Pulmonary artery endothelial cell (primary cell): ENCODE results near the gene SETBP1. TPM values are rescaled to one million over a fixed set of nuclear protein-coding genes. Genes with fewer than 3 reads are reported as not detected.
"Not testable (repeated sequence)": the region's sequence is repeated elsewhere in the genome, so short reads cannot be mapped to it uniquely, and the experiment has no call there.

Experiments
- DNase-seq: peaks from one replicate; pipeline ENCODE4 v3.0.0-alpha.2; 2011; ENCODE audit warnings: low read depth, low spot score
- total RNA-seq: library from RNA; depleted of rRNA; stranded (reverse); fragments of >200 nt; gene quantifications from 2 replicates; pipeline ENCODE4 v1.2.3, GENCODE V29; 2014

The SETBP1 gene
- total RNA-seq, 1 donor from 2014 or later, result 4.0 TPM

GRCh38 chr18:44704135-44704789 is 23.6 kb downstream of the SETBP1 start:
- no peak for DNase-seq

DNA sequence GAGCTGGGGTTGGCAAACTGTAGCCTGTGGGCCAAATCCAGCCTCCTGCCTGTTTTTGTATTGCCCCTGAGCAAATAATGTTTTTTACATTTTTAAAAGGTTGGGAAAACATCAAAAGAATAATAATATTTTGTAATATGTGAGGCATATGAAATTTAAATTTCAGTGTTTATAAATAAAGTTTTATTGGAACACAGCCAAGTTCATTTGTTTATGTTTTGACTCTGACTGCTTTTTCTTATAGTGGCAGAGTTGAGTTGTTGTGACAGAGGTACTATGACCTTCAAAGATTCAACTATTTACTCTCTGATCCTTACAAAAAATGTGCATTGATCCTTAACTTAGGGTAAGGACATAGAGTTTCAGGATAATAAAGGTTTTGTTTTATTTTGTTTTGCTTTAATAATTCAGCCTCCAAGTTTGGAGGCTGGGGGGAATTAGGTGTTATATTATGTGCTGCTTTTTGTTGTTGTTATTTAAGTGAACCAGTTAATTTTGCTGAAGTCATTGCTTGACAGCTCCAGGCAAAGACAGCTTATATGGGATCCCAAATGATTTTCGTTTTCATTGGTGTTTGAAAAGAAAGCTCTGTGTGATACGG is 24.5 kb downstream of the SETBP1 start:
- DNase-seq, result no peak

DNA sequence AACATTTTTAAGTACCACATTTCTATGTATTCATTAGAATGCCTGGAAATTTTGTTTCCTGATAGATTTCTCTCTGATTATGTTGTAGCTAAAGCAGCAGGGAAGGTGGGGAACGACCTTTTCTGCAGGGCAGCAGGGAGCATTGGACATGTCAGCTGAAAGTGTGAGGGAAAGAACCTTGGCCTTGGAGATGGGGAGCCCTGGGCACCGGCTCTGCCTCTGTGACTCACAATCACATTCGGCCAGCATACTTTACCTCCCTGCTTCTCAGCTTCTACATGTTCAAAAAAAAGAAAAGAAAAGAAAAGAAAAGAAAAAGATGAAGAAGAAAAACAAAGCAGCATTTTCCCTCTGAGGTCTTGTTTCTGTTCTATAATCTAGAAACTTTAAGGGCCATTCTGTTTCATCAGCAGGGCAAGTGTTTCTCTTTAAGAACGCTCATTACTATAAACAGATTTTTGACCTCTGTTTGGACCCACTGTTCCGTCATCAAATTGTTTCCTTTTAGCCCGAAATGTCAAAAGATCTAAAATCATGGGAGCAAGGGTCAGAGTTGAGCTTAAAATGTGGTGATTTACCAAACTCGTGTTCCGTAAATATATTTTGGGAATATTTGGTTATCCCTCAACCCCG is 27.9 kb downstream of the SETBP1 start:
- no peak for DNase-seq

DNA sequence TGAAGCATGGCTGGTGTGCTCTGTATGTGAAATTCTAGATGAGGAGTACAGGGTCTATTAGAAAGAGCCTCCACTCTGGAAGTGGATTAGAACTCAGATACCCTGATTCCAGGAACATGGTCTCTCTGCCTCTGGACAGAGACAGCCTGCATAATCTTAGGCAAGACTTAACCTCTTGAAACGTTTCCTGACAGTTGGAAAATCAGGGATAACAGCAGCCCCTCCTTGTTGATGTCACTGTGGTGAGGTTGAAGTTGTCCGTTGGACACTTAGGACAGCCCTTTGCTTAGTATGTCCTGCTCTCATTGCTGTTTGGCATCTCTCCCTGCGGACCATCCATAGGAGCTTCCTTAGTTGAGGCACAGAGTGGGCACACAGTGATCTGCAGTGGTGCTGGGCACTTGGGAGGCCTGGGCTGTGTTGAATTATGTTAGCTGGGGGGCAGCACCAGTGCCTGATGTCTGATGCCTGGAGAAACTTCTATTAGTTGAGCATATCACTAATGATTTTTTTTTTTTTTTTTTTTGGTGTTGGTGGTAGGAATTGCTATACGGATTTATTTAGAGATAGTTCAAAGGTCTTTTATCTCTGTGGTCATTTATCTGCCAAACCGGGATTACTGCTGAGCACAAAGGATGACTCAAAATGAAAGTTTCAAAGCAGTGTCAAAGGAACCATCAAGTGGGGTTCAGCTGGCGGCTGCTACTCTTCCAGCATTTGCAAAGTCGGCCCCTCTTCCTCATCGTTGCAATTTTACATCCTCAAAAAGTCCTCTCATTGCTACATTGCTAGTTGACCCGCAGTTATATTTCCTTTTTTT is 28.8 kb downstream of the SETBP1 start:
- no peak for DNase-seq

GRCh38 chr18:44710931-44711330 is 30.2 kb downstream of the SETBP1 start:
- DNase-seq, result no peak

DNA sequence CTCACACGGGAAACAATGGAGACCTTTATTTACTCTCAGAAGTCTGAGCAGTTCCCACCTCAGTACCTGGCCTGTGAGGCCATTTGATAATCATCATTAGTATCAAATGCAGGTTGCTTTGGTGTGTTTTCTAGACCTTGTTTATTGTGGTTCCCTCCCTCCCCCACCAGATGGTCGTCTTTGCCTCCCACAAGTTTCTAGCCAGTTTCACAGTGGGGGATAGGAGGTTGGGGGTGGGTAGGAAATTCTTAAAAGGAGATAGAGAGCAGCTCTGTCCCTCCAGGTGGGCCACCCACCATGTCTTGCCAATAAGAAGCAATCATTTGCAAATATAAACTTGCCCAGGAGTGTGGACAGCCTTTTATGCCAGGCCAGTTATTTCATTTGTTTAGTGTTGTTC is 31.3 kb downstream of the SETBP1 start:
- DNase-seq, result no peak

DNA sequence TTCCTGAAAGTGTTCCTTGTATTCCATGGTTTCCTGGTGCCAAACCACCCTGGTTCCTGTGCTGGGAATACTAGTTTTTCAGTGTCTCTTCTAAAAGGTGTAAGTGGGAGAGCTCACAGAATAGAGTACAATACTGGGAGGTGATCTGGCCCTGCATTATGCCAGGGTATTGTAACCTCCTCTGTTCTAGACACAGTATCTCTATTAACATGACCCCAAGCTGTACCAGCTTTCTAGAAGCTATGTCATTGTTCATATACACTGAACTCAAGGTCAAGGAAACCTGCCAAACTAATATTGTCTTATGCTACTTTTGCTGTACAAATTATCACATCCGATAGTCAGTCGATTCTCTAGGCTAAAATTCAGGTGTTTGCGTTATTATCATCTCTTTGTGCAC is 32.7 kb downstream of the SETBP1 start:
- DNase-seq, result no peak

DNA sequence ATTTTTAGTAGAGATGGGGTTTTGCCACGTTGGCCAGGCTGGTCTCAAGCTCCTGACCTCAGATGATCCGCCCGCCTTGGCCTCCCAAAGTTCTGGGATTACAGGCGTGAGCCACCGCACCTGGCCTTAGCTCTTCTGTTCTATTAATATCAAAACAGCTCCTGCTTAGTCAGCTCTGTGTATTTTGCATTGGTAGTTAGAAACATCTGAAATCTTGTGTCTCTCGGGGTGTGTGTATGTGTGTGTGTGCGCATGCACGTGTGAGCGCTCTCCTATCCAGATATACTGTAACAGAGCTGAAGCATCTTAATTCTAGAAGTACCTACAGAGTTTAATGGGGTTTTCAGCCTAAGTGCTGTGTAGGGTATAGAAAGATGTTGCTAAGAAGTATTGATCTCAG is 33.7 kb downstream of the SETBP1 start:
- no peak for DNase-seq

- no peak for DNase-seq
Measured at GRCh38 chr18:44715245-44715644, 34.6 kb downstream of the SETBP1 start.

DNA sequence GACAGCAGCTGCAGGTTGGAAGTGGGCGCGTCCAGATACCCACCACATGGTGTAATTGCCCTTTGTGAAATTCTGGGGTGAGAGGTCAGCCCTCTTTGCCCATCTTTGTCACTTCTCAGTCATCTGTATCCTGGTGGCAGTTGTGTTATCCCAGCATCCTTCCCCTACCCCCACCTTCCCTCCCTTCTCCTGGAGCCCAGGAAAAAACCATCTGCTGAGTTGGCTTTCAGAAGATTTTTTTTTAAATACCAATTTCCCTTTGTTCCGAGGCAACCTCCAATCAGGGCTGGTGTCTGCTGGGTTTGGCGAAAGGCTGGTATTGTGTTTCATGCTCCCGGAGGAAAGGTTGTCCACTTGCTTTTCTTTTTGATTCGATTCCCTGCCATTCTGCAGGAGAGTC is 35.2 kb downstream of the SETBP1 start:
- no peak for DNase-seq

DNA sequence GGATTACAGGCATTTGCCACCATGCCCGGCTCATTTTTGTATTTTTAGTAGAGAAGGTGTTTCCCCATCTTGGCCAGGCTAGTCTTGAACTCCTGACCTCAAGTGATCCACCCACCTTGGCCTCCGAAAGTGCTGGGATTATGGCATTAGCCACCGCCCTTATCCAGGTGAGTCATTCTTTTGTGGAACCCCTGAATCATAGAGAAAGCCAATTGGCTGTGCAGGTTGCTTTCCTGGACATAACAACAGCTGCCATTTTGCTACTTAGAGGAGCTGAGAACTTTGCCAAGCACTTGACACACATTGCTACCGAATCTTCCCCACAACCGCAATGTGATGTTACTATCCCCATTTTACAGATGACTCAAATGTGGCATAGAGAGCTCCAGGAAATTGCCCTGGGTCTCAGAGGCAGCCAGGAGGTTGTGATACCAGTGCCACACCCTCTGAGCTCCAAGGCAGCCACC is 36.0 kb downstream of the SETBP1 start:
- DNase-seq, result no peak

DNA sequence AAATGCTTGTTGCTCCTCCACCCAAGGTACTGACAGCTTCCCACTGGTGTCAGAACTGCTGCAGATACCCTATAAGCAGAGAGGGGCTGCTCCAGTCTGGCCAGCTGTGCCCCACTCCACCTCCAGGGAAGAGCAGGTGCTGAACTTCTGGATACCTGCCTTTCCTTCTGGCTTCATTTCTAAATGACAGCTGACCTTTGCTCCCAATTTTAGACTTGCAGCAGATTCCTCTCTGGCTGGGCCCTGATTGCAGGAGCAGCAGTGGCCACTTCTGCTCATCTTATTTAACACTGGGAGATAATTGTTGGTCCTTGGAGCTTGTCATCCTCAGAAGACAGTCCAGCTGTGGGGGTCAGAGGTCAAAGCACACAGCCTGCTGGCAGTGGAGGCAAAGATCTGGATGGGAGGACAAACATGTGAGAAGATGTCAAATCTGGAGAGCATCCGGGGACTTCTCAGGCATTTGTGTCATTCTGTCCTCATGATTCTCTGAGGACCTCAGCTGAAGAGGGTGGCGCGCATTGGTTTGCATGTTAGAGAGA is 38.9 kb downstream of the SETBP1 start:
- DNase-seq, result no peak

DNA sequence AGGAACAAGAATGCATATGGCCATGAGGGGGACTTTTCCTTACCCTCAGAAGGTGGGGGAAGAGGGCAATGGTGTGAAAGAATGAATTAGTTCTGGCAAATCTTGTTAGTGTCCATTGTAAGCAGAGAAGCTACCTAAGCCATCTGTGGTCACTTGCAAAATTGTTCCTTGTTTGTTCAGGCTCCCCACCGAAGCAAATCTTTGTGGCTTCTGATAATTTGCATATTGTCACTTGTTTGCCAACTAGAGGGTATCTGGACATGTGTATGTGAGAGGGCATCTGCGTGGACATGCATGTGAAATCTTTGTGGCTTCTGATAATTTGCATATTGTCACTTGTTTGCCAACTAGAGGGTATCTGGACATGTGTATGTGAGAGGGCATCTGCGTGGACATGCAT is 41.1 kb downstream of the SETBP1 start:
- not testable (repeated sequence) for DNase-seq

DNA sequence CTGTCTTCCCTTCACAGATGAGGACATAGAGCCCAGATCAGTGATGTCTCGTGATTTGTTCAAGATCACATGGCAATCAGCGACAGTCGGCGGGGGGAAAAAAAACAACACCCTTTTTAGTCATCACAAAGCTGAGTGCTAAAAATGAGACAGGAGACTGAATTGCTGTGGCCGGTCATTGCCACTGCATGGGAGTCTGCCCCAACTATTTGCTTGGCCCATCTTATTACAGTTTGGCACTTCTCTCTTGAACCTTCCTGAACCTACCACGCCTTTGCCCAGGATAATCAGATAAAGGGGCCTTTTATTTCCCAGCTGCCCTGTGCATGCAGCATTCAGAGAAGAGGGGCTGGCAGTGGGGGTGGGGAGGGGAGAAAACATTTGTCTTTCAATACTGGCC is 42.7 kb downstream of the SETBP1 start:
- no peak for DNase-seq

DNA sequence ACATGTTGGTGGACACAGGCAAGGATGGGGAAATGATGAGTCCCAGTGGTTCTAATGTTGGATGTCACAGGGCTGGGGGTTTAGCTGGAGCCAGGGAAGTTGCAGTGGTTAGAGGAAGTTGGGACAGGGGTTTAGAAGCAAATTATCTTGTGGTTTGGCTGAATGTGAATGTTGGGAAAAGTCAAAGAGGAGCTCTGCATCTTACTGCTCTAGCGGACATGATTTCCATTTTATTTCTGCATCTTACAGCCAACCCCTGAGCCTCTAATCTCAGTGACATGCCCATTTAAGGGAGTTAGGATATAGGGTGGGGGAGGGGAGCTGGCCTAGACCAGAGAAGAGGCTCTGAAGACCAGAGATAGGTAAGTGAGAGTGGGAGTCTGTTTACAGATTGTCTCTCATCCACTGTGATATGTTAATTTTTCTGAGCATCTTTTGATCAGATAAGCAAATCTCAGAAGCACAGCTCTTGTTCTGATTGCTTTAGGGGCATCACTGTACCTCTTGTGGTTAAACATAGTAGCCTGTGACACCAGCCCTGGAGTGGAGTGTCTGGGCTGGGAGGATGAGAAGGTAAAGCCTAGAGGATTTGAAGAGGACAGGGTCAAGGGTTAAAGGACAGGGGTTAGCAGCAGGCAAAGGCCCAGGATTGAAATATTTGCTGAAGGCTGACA is 43.6 kb downstream of the SETBP1 start:
- no peak for DNase-seq

GRCh38 chr18:44725300-44726058 is 44.8 kb downstream of the SETBP1 start:
- peak; percentile 30 for DNase-seq

- no peak for DNase-seq
Measured at GRCh38 chr18:44726059-44726421, 45.4 kb downstream of the SETBP1 start.

- DNase-seq, result no peak
Measured at GRCh38 chr18:44727291-44727690, 46.6 kb downstream of the SETBP1 start.

- no peak for DNase-seq
Measured at GRCh38 chr18:44729631-44730101, 49.0 kb downstream of the SETBP1 start.

- no peak for DNase-seq
Measured at GRCh38 chr18:44730803-44731529, 50.3 kb downstream of the SETBP1 start.
